ENCODE data around the gene FAM227A.

- TF ChIP-seq POLR2AphosphoS5 (IDR thresholded peaks at IDR 0.05; ENCODE audit: borderline replicate concordance, low read depth, low read length) (no peak), EZH2 (IDR thresholded peaks at IDR 0.05) (no peak), FOXP2 (optimal IDR thresholded peaks at IDR 0.05; ENCODE audit: control extremely low read depth, extremely low read length, insufficient read depth) (no peak)
Observed at GRCh38 chr22:38607680-38608079, 48.5 kb downstream of the FAM227A start.

Data from SK-N-MC (cell line).